Left ventricle myocardium inferior (tissue), 1 donor: ENCODE data around the gene LRRC52. TPM values are rescaled to one million over a fixed set of nuclear protein-coding genes. Genes with fewer than 3 reads are reported as not detected.

Source experiments
- DNase-seq: peaks from one replicate; pipeline ENCODE4 v3.0.0-alpha.2; 2020
- H3K27ac ChIP-seq: fragments of 200-600 bp; replicated peaks from 2 replicates; pipeline ENCODE4 v1.8.0; 2021
- H3K27me3 ChIP-seq: fragments of 200-600 bp; 2 replicates; pipeline ENCODE4 v1.8.0; 2021; ENCODE audit warnings: low read depth
- H3K36me3 ChIP-seq: fragments of 200-600 bp; 2 replicates; pipeline ENCODE4 v1.8.0; 2021
- H3K4me1 ChIP-seq: fragments of 200-600 bp; 2 replicates; pipeline ENCODE4 v1.8.0; 2021
- H3K4me3 ChIP-seq: fragments of 200-600 bp; 2 replicates; pipeline ENCODE4 v1.8.0; 2021; ENCODE audit warnings: mild to moderate bottlenecking, moderate library complexity
- H3K9me3 ChIP-seq: fragments of 200-600 bp; replicated peaks from 2 replicates; pipeline ENCODE4 v1.8.0; 2021
- CTCF ChIP-seq: fragments of 200-600 bp; IDR thresholded peaks from 2 replicates; pipeline ENCODE4 v1.8.0; 2021; ENCODE audit warnings: antibody characterized with exemption, mild to moderate bottlenecking, borderline replicate concordance
- intact Hi-C: fragments of 100-400 bp; cut with micrococcal nuclease; formaldehyde crosslinking; loops from one replicate; pipeline ENCODE4 v1.11.0; 2022
- long read RNA-seq: library from polyadenylated mRNA; unstranded; transcript quantifications from one replicate; pipeline ENCODE4 v2.0.0, GENCODE V29; 2021
- total RNA-seq: library from RNA; stranded (reverse); fragmentation: NEBNext Ultra II Directional; extraction: Animal tissue kit (Norgen Biotek cat#: 25700); gene quantifications from one replicate; pipeline ENCODE4 v1.2.1, GENCODE V29; 2021
- donor health status: DM: no; HTN: yes; CAD: no; lungs with severe emphysema.

The LRRC52 gene, protein sequence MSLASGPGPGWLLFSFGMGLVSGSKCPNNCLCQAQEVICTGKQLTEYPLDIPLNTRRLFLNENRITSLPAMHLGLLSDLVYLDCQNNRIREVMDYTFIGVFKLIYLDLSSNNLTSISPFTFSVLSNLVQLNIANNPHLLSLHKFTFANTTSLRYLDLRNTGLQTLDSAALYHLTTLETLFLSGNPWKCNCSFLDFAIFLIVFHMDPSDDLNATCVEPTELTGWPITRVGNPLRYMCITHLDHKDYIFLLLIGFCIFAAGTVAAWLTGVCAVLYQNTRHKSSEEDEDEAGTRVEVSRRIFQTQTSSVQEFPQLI
- total RNA-seq, result 1.8 TPM
- long read RNA-seq, result 0 reads

- Histone ChIP-seq H3K4me3 (no peak within 1 kb of the TSS), H3K27me3 (no peaks in the 10 kb centered on the region), H3K4me1 (peaks cover 42% of the 10 kb centered on the region), H3K36me3 (no peaks in the 10 kb centered on the region), H3K9me3 (no peaks in the 10 kb centered on the region), H3K27ac (peak within 1 kb of the TSS; percentile 75)
- peak; percentile 36 for TF ChIP-seq CTCF
- peak; percentile 81 for DNase-seq
- intact Hi-C loops, result no loop called here
Observed at GRCh38 chr1:165543532-165544438, at the start of gene LRRC52. Gene LRRC52 (plus strand): TSS chr1:165544000. CDS start chr1:165544297, 297 bp downstream.

GRCh38 chr1:165494949-165495857, 48.6 kb upstream of the LRRC52 start:
- DNase-seq, result no peak
- Histone ChIP-seq H3K27me3 (no peaks in the 10 kb centered on the region), H3K36me3 (no peaks in the 10 kb centered on the region), H3K27ac (no peak overlapping the region), H3K4me1 (peaks cover 18% of the 10 kb centered on the region), H3K4me3 (no peak overlapping the region), H3K9me3 (no peaks in the 10 kb centered on the region)
- intact Hi-C loops, result no loop called here
- TF ChIP-seq CTCF, result no peak

DNA sequence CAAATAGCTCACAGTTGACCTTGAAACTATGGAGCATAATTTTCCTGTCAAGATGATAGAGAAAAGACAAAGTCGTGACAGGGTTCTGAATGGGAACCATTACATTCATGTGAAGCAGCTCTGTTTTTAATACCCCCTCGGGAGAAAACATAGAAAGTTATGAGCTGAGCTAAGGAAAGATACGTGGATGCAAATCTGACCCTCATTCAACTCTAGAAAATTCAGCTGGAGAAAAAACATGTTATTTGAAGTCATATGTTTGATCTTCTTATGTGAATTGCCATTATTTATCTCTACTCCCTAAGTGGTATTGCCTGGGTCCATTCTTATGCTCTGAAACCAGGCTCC, 48.0 kb upstream of the LRRC52 start:
- no peak for TF ChIP-seq CTCF
- H3K27ac ChIP-seq, result peak overlapping the region; percentile 11
- no peaks in the 10 kb centered on the region for H3K27me3 ChIP-seq
- no peaks in the 10 kb centered on the region for H3K9me3 ChIP-seq
- intact Hi-C loops, result no loop called here
- peaks cover 11% of the 10 kb centered on the region for H3K4me1 ChIP-seq
- no peak for DNase-seq
- H3K4me3 ChIP-seq, result no peak overlapping the region
- H3K36me3 ChIP-seq, result no peaks in the 10 kb centered on the region

- H3K9me3 ChIP-seq, result no peaks in the 10 kb centered on the region
- DNase-seq, result no peak
- no peaks in the 10 kb centered on the region for H3K27me3 ChIP-seq
- H3K4me1 ChIP-seq, result peaks cover 8% of the 10 kb centered on the region
- H3K27ac ChIP-seq, result no peak overlapping the region
- no peak for TF ChIP-seq CTCF
- H3K4me3 ChIP-seq, result no peak overlapping the region
- no peaks in the 10 kb centered on the region for H3K36me3 ChIP-seq
- intact Hi-C loops, result no loop called here
Observed at GRCh38 chr1:165496501-165496900, 47.3 kb upstream of the LRRC52 start.
